Measurements from ENCODE around the gene CCDC63.

- TF ChIP-seq CTCF (IDR thresholded peaks at IDR 0.05; ENCODE audit: insufficient read depth, low read length): no peak
- no peak for TF ChIP-seq POLR2AphosphoS5 (IDR thresholded peaks at IDR 0.05; ENCODE audit: low read depth)
- no peak for TF ChIP-seq REST (IDR thresholded peaks at IDR 0.05; ENCODE audit: insufficient replicate concordance, low read depth)
- TF ChIP-seq GABPA (IDR thresholded peaks at IDR 0.05; ENCODE audit: low read depth): no peak
Measured at GRCh38 chr12:110865521-110865920, 18.7 kb downstream of the CCDC63 start.

Measured in HL-60 (cell line).